Keratinocyte (primary cell): ENCODE results near the gene RBM10. TPM values are rescaled to one million over a fixed set of nuclear protein-coding genes. Genes with fewer than 3 reads are reported as not detected.
"Not testable (repeated sequence)": the region's sequence is repeated elsewhere in the genome, so short reads cannot be mapped to it uniquely, and the experiment has no call there.

Source experiments
- DNase-seq: peaks from one replicate; pipeline ENCODE4 v3.0.0-alpha.2; 2011; ENCODE audit warnings: low read depth, missing footprints, low spot score
- FAIRE-seq: peaks from 2 replicates; lab custom pipeline; 2011; peaks lifted over from hg19 to GRCh38; lab: Jason Lieb, UNC
- H2AFZ ChIP-seq: 2 replicates; pipeline ENCODE4 v1.6.0; 2012; ENCODE audit warnings: low read length, control low read depth, inconsistent platforms; ENCODE audit not compliant: control insufficient read depth
- H3K27ac ChIP-seq: 2 replicates; pipeline ENCODE4 v1.5.1; 2011; ENCODE audit warnings: low read length; ENCODE audit not compliant: control insufficient read depth, insufficient read depth
- H3K27me3 ChIP-seq: 3 replicates; pipeline ENCODE4 v1.6.0; 2011; ENCODE audit warnings: low read length; ENCODE audit not compliant: control insufficient read depth, insufficient read depth; ENCODE audit errors: extremely low read depth
- H3K36me3 ChIP-seq, 2 experiments: 2 replicates in 1 of 2; 3 replicates in 1 of 2; pipeline ENCODE4 v1.5.1; 2011; ENCODE audit warnings: low read length in 2 of 2, mild to moderate bottlenecking in 1 of 2; ENCODE audit not compliant: control insufficient read depth in 2 of 2, insufficient read depth in 2 of 2; ENCODE audit errors: extremely low read depth in 1 of 2
- H3K4me1 ChIP-seq: 3 replicates; pipeline ENCODE4 v1.5.1; 2011; ENCODE audit warnings: low read length; ENCODE audit not compliant: control insufficient read depth, insufficient read depth; ENCODE audit errors: extremely low read depth
- H3K4me2 ChIP-seq: 3 replicates; pipeline ENCODE4 v1.6.0; 2011; ENCODE audit warnings: low read depth, low read length; ENCODE audit not compliant: control insufficient read depth, insufficient read depth; ENCODE audit errors: extremely low read depth
- H3K4me3 ChIP-seq, 3 experiments: fragments of 200-600 bp in 1 of 3; sonication (generic) in 1 of 3; 2 replicates in 2 of 3; 3 replicates in 1 of 3; pipeline ENCODE4 v1.5.1; 2011 to 2016; ENCODE audit warnings: low read length in 3 of 3, mild to moderate bottlenecking in 3 of 3, control low read depth in 2 of 3, inconsistent platforms in 1 of 3, low read depth in 1 of 3, mixed read lengths in 1 of 3, mixed run types in 1 of 3, moderate library complexity in 1 of 3; ENCODE audit not compliant: control insufficient read depth in 2 of 3, insufficient read depth in 2 of 3; ENCODE audit errors: extremely low read depth in 1 of 3
- H3K79me2 ChIP-seq: 2 replicates; pipeline ENCODE4 v1.6.0; 2012; ENCODE audit warnings: low read length; ENCODE audit not compliant: control insufficient read depth, insufficient read depth
- H3K9ac ChIP-seq: 3 replicates; pipeline ENCODE4 v1.6.0; 2011; ENCODE audit warnings: low read length; ENCODE audit not compliant: control insufficient read depth, insufficient read depth; ENCODE audit errors: extremely low read depth
- H3K9me1 ChIP-seq: 3 replicates; pipeline ENCODE4 v1.6.0; 2011; ENCODE audit warnings: low read length; ENCODE audit not compliant: control insufficient read depth, insufficient read depth; ENCODE audit errors: extremely low read depth
- H3K9me3 ChIP-seq: 2 replicates; pipeline ENCODE4 v1.5.1; 2012; ENCODE audit warnings: low read depth, low read length; ENCODE audit not compliant: control insufficient read depth
- H4K20me1 ChIP-seq: 3 replicates; pipeline ENCODE4 v1.6.0; 2011; ENCODE audit warnings: low read length; ENCODE audit not compliant: control insufficient read depth, insufficient read depth; ENCODE audit errors: extremely low read depth
- EZH2 ChIP-seq: IDR thresholded peaks from one replicate; pipeline ENCODE4 v1.6.1; 2012; ENCODE audit warnings: inconsistent platforms, mild to moderate bottlenecking, low read length, moderate library complexity
- dilution Hi-C: fragments of 300-500 bp; cut with MboI; formaldehyde crosslinking; loops from one replicate; pipeline ENCODE4 v1.7.0; 2020; ENCODE audit warnings: low sequenced_read_pairs; ENCODE audit not compliant: extremely low pct_ligation_motif_present
- polyA plus RNA-seq, 5 experiments: library from polyadenylated mRNA; depleted of rRNA in 3 of 5; stranded (reverse) in 3 of 5; stranded (forward) in 1 of 5; unstranded in 1 of 5; fragments of >200 nt; gene quantifications; 1 replicate in 1 of 5; 2 replicates in 3 of 5; 3 replicates in 1 of 5; pipeline versions ENCODE4 v1.2.1 to v1.2.3, GENCODE V29; 2011 to 2012; ENCODE audit warnings: missing spikeins in 2 of 5, low read depth in 1 of 5, low replicate concordance in 1 of 5
- TF ChIP-seq, protein P1 (sequence below), 3 experiments: IDR thresholded peaks in 1 of 3; conservative IDR thresholded peaks in 1 of 3; optimal IDR thresholded peaks in 1 of 3; 2 replicates in 2 of 3; 3 replicates in 1 of 3; pipeline versions ENCODE3 to v1.5.1; 2011; ENCODE audit warnings: low read length in 3 of 3, mild to moderate bottlenecking in 3 of 3, moderate library complexity in 2 of 3, control low read depth in 1 of 3, inconsistent platforms in 1 of 3; ENCODE audit not compliant: insufficient read depth in 2 of 3; ENCODE audit errors: extremely low read depth in 1 of 3

Gene RBM10
- polyA plus RNA-seq, 1 donor (not counting 4 experiments of a cell fraction or from before 2014, with no cell fraction given), result 10.8 TPM

DNA sequence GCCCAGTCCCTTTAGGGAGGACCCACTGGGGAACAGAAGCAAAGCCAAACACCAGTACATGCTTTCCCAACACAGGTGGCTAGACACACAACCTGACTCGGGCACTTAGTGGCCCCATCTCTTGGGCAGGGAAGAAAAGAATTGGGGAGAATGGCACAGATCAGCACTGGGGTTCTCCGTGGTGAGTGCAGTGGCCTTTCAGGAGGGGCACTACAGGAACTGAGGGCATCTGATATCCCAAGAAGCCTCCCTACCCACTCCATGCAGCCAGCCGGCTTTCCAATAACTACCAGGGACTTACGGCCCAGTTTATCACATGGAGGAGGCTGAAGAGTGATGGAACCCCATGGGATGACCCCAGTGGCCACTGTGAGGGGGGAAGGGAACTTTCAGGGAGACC is 43.8 kb upstream of the RBM10 start:
- Histone ChIP-seq H2AFZ (no peak overlapping the region), H3K4me3 (no peak overlapping the region), H4K20me1 (no peaks in the 10 kb centered on the region), H3K9me1 (no peaks in the 10 kb centered on the region), H3K4me1 (no peaks in the 10 kb centered on the region), H3K9me3 (no peaks in the 10 kb centered on the region), H3K79me2 (no peaks in the 10 kb centered on the region), H3K27me3 (no peaks in the 10 kb centered on the region), H3K4me2 (no peak overlapping the region), H3K9ac (no peak overlapping the region), H3K36me3 (no peaks in the 10 kb centered on the region), H3K27ac (no peak overlapping the region)
- DNase-seq (no peak), FAIRE-seq (no peak)
- dilution Hi-C loops, result no loop called here
- TF ChIP-seq, protein P1, sequence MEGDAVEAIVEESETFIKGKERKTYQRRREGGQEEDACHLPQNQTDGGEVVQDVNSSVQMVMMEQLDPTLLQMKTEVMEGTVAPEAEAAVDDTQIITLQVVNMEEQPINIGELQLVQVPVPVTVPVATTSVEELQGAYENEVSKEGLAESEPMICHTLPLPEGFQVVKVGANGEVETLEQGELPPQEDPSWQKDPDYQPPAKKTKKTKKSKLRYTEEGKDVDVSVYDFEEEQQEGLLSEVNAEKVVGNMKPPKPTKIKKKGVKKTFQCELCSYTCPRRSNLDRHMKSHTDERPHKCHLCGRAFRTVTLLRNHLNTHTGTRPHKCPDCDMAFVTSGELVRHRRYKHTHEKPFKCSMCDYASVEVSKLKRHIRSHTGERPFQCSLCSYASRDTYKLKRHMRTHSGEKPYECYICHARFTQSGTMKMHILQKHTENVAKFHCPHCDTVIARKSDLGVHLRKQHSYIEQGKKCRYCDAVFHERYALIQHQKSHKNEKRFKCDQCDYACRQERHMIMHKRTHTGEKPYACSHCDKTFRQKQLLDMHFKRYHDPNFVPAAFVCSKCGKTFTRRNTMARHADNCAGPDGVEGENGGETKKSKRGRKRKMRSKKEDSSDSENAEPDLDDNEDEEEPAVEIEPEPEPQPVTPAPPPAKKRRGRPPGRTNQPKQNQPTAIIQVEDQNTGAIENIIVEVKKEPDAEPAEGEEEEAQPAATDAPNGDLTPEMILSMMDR (optimal IDR thresholded peaks at IDR 0.05 in 1 of 3, IDR thresholded peaks at IDR 0.05 in 1 of 3, conservative IDR thresholded peaks at IDR 0.05 in 1 of 3; ENCODE audit: extremely low read depth in 1 of 3, insufficient read depth in 2 of 3, low read length in 3 of 3), result no peak
- TF ChIP-seq EZH2, result no peak

DNA sequence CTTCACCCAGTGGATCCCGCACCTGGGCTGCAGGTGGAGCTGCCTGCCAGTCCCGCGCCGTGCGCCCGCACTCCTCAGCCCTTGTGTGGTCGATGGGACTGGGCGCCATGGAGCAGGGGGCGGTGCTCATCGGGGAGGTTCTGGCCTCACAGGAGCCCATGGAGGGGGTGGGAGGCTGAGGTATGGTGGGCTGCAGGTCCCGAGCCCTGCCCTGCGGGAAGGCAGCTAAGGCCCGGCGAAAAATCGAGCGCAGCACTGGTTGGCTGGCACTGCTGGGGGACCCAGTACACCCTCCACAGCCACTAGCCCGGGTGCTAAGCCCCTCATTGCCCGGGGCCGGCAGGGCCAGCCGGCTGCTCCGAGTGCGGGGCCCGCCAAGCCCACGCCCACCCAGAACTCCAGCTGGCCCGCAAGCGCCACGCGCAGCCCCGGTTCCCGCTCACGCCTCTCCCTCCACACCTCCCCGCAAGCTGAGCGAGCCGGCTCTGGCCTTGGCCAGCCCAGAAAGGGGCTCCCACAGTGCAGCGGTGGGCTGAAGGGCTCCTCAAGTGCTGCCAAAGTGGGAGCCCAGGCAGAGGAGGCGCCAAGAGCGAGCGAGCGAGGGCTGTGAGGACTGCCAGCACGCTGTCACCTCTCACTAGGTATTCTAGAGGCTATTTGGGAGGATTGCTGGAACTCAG is 33.9 kb upstream of the RBM10 start:
- H3K27me3 ChIP-seq, H3K9me1 ChIP-seq, DNase-seq, H3K9me3 ChIP-seq, H3K27ac ChIP-seq, FAIRE-seq, H3K79me2 ChIP-seq, H3K36me3 ChIP-seq, H3K4me1 ChIP-seq, H3K4me2 ChIP-seq, H3K9ac ChIP-seq, H2AFZ ChIP-seq, H4K20me1 ChIP-seq, dilution Hi-C loops, H3K4me3 ChIP-seq: not testable (repeated sequence)
